GM21367 (cell line): ENCODE data around the gene EFR3B.

ENCODE experiments used
- ATAC-seq: cut with Tn5 transposase; IDR thresholded peaks from one replicate; pipeline ENCODE4 v1.9.1; 2021; ENCODE audit not compliant: unreplicated experiment

The EFR3B gene

GRCh38 chr2:25178976-25179375 is 137.1 kb downstream of the EFR3B start:
- no peak for ATAC-seq

- no peak for ATAC-seq
These were observed 142.4 kb downstream of the EFR3B start for GRCh38 chr2:25184254-25184653.

- ATAC-seq, result no peak
These were observed 146.0 kb downstream of the EFR3B start for GRCh38 chr2:25187729-25188350.

- ATAC-seq, result no peak
These were observed 146.5 kb downstream of the EFR3B start for GRCh38 chr2:25188405-25188804.

- no peak for ATAC-seq
These were observed 148.7 kb downstream of the EFR3B start for GRCh38 chr2:25190536-25190935.

GRCh38 chr2:25194576-25195122 is 152.8 kb downstream of the EFR3B start:
- ATAC-seq, result no peak

GRCh38 chr2:25197336-25198208 is 155.7 kb downstream of the EFR3B start:
- ATAC-seq, result no peak

- ATAC-seq, result no peak
These were observed 156.3 kb downstream of the EFR3B start for GRCh38 chr2:25198209-25198525.

- ATAC-seq, result no peak
These were observed 156.7 kb downstream of the EFR3B start for GRCh38 chr2:25198576-25198975.

GRCh38 chr2:25201265-25201664 is 159.4 kb downstream of the EFR3B start:
- ATAC-seq, result no peak

- ATAC-seq, result no peak
These were observed 159.9 kb downstream of the EFR3B start for GRCh38 chr2:25201794-25202193.

GRCh38 chr2:25202275-25202674 is 160.4 kb downstream of the EFR3B start:
- no peak for ATAC-seq

- ATAC-seq, result no peak
These were observed 162.4 kb downstream of the EFR3B start for GRCh38 chr2:25204190-25204838.

GRCh38 chr2:25207078-25207545 is 165.2 kb downstream of the EFR3B start:
- ATAC-seq, result no peak
